ENCODE measurements around the gene ATP8B3. TPM values are rescaled to one million over a fixed set of nuclear protein-coding genes. Genes with fewer than 3 reads are reported as not detected.

ATP8B3 gene
- total and polyA plus RNA-seq, 2 experiments from 2014 or later: 2.1 to 6.0 TPM

DNA sequence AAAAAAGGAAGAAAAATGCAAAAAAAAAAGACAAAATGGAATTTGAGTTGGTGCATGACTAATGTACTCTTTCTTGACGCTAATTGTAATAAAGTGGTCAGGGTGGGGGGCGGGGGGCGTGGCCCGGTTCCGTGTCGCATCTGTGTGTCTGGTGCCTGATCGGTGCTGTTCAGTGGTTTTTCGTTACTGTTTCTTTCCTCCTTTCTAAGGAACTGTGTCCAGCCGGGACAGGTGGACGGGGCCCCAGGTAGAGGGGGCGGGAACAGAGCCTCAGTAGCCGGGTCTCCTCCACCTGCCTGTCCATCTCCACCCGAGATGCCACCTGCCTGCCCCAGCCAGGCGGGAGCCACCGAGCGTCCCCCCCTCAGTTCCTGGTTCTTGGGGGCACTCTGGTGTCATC lies 32.5 kb downstream of the ATP8B3 start (continued):
- TF ChIP-seq, protein P1, sequence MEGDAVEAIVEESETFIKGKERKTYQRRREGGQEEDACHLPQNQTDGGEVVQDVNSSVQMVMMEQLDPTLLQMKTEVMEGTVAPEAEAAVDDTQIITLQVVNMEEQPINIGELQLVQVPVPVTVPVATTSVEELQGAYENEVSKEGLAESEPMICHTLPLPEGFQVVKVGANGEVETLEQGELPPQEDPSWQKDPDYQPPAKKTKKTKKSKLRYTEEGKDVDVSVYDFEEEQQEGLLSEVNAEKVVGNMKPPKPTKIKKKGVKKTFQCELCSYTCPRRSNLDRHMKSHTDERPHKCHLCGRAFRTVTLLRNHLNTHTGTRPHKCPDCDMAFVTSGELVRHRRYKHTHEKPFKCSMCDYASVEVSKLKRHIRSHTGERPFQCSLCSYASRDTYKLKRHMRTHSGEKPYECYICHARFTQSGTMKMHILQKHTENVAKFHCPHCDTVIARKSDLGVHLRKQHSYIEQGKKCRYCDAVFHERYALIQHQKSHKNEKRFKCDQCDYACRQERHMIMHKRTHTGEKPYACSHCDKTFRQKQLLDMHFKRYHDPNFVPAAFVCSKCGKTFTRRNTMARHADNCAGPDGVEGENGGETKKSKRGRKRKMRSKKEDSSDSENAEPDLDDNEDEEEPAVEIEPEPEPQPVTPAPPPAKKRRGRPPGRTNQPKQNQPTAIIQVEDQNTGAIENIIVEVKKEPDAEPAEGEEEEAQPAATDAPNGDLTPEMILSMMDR (conservative IDR thresholded peaks at IDR 0.05; ENCODE audit: low read depth in 2 of 2): no peak
- TF ChIP-seq ZNF114 (CRISPR knock-in tag; IDR thresholded peaks at IDR 0.05): no peak
- TF ChIP-seq POLR2AphosphoS5 (IDR thresholded peaks at IDR 0.05; ENCODE audit: low read depth): no peak
- no peak for TF ChIP-seq STAT1 (IDR thresholded peaks at IDR 0.05; ENCODE audit: unreplicated experiment)
- TF ChIP-seq, protein P2, sequence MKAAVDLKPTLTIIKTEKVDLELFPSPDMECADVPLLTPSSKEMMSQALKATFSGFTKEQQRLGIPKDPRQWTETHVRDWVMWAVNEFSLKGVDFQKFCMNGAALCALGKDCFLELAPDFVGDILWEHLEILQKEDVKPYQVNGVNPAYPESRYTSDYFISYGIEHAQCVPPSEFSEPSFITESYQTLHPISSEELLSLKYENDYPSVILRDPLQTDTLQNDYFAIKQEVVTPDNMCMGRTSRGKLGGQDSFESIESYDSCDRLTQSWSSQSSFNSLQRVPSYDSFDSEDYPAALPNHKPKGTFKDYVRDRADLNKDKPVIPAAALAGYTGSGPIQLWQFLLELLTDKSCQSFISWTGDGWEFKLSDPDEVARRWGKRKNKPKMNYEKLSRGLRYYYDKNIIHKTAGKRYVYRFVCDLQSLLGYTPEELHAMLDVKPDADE (IDR thresholded peaks at IDR 0.05): no peak
- no peak for TF ChIP-seq ZNF331 (CRISPR knock-in tag; IDR thresholded peaks at IDR 0.05; ENCODE audit: low read depth)
- TF ChIP-seq EZH2phosphoT487 (IDR thresholded peaks at IDR 0.05; ENCODE audit: unreplicated experiment): no peak
- TF ChIP-seq, protein P3, sequence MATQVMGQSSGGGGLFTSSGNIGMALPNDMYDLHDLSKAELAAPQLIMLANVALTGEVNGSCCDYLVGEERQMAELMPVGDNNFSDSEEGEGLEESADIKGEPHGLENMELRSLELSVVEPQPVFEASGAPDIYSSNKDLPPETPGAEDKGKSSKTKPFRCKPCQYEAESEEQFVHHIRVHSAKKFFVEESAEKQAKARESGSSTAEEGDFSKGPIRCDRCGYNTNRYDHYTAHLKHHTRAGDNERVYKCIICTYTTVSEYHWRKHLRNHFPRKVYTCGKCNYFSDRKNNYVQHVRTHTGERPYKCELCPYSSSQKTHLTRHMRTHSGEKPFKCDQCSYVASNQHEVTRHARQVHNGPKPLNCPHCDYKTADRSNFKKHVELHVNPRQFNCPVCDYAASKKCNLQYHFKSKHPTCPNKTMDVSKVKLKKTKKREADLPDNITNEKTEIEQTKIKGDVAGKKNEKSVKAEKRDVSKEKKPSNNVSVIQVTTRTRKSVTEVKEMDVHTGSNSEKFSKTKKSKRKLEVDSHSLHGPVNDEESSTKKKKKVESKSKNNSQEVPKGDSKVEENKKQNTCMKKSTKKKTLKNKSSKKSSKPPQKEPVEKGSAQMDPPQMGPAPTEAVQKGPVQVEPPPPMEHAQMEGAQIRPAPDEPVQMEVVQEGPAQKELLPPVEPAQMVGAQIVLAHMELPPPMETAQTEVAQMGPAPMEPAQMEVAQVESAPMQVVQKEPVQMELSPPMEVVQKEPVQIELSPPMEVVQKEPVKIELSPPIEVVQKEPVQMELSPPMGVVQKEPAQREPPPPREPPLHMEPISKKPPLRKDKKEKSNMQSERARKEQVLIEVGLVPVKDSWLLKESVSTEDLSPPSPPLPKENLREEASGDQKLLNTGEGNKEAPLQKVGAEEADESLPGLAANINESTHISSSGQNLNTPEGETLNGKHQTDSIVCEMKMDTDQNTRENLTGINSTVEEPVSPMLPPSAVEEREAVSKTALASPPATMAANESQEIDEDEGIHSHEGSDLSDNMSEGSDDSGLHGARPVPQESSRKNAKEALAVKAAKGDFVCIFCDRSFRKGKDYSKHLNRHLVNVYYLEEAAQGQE (IDR thresholded peaks at IDR 0.05; ENCODE audit: unreplicated experiment): no peak

- H2AFZ ChIP-seq: no peak overlapping the region
- no peak for DNase-seq (ENCODE audit: low spot score)
- H3K36me3 ChIP-seq (ENCODE audit: insufficient read depth): no peaks in the 10 kb centered on the region
- peaks cover 10% of the 10 kb centered on the region for H3F3A ChIP-seq (replicated peaks; ENCODE audit: low read depth)
- H3K4me3 ChIP-seq: peak overlapping the region; percentile 58; the same call in 1 of the 2 replicates
- Mint-ChIP-seq H3K9me3 (peaks cover 26% of the 10 kb centered on the region), H3K27me3 (ENCODE audit: insufficient read depth, low read depth, poor library complexity) (peaks cover 90% of the 10 kb centered on the region), H3K36me3 (ENCODE audit: low read depth) (peaks cover 3% of the 10 kb centered on the region; the same call in 1 of the 3 replicates), H3K4me3 (peak overlapping the region; percentile 51; the same call in 2 of the 3 replicates), H3K4me1 (peaks cover 16% of the 10 kb centered on the region), H3K27ac (no peak overlapping the region)
- H3K4me1 ChIP-seq (ENCODE audit: insufficient read depth): peaks cover 14% of the 10 kb centered on the region
- H3K27ac ChIP-seq (ENCODE audit: low read depth): no peak overlapping the region
- ATAC-seq: no peak
- H4K20me1 ChIP-seq (replicated peaks; ENCODE audit: insufficient read depth): no peaks in the 10 kb centered on the region; the same call in 1 of the 2 replicates
- peak overlapping the region; percentile 85; the same call in 1 of the 2 replicates for H3K4me2 ChIP-seq
- no peaks in the 10 kb centered on the region for H3K9me2 ChIP-seq (ENCODE audit: insufficient read depth)
- no peaks in the 10 kb centered on the region for H3K79me2 ChIP-seq (replicated peaks; ENCODE audit: insufficient read depth)
- peaks cover 93% of the 10 kb centered on the region for H3K27me3 ChIP-seq (ENCODE audit: insufficient read depth)
- TF ChIP-seq ZNF114 (CRISPR knock-in tag; IDR thresholded peaks at IDR 0.05) (no peak), CREB1 (CRISPR knock-in tag; IDR thresholded peaks at IDR 0.05; ENCODE audit: low read depth) (no peak), STAT1 (IDR thresholded peaks at IDR 0.05; ENCODE audit: unreplicated experiment) (no peak), ZNF331 (CRISPR knock-in tag; IDR thresholded peaks at IDR 0.05; ENCODE audit: low read depth) (no peak), EZH2 (IDR thresholded peaks at IDR 0.05; ENCODE audit: low read depth, unreplicated experiment) (no peak), EZH2phosphoT487 (IDR thresholded peaks at IDR 0.05; ENCODE audit: unreplicated experiment) (no peak)
- TF ChIP-seq, protein P1 (conservative IDR thresholded peaks at IDR 0.05; ENCODE audit: low read depth in 2 of 2): no peak
These were observed 34.9 kb downstream of the ATP8B3 start for GRCh38 chr19:1777149-1777548.

Measured in GM23338 (cell line).